ENCODE measurements around the gene D2HGDH. TPM values are rescaled to one million over a fixed set of nuclear protein-coding genes. Genes with fewer than 3 reads are reported as not detected.
A peak's percentile ranks its signal among the peaks of the same experiment; 100 is the strongest.

D2HGDH gene
- total and polyA plus RNA-seq, 2 of the 8 experiments (the other 6 are each of a cell fraction or from before 2014, with no cell fraction given): 3.4 to 8.1 TPM

GRCh38 chr2:241808051-241808720 is 73.8 kb downstream of the D2HGDH start:
- no peak overlapping the region; the same call in 1 of the 2 replicates for H2BK15ac ChIP-seq (ENCODE audit: low read length)
- peak overlapping the region; percentile 38 for H2BK120ac ChIP-seq (replicated peaks; ENCODE audit: low read depth, low read length)
- no peaks in the 10 kb centered on the region for H3K9me3 ChIP-seq (ENCODE audit: insufficient read depth in 2 of 2, low read depth in 1 of 2, low read length in 1 of 2)
- peaks cover 4 to 19% (median 10%) of the 10 kb centered on the region in 4 experiments for H3K4me1 ChIP-seq (replicated peaks in 1 of 4; ENCODE audit: control insufficient read depth in 3 of 4, insufficient read depth in 4 of 4, low read length in 3 of 4)
- no peak overlapping the region; the same call in 1 of the 2 replicates for H3K18ac ChIP-seq (ENCODE audit: extremely low read depth, low read length)
- 0 out of 2 replicates have a peak, but pooled peaks cover 2% of the 10 kb centered on the region for H3K23me2 ChIP-seq (ENCODE audit: low read depth, low read length)
- no peak overlapping the region; the same call in 1 of the 2 replicates for H2AFZ ChIP-seq (ENCODE audit: low read length)
- no peak for FAIRE-seq
- no peak overlapping the region for H2AK5ac ChIP-seq (ENCODE audit: low read depth, low read length)
- H3K56ac ChIP-seq (replicated peaks; ENCODE audit: insufficient read length, low read depth, low read length): no peak overlapping the region
- peak overlapping the region; percentile 92; the same call in 1 of the 2 replicates for H2BK20ac ChIP-seq (ENCODE audit: low read length)
- H4K20me1 ChIP-seq (replicated peaks in 1 of 2; ENCODE audit: control insufficient read depth in 1 of 2, insufficient read depth in 2 of 2, low read length in 2 of 2): no peaks in the 10 kb centered on the region
- H3K36me3 ChIP-seq (ENCODE audit: control insufficient read depth in 2 of 4, insufficient read depth in 4 of 4, low read length in 3 of 4): no peaks in the 10 kb centered on the region
- no peaks in the 10 kb centered on the region for H3K79me1 ChIP-seq (ENCODE audit: low read depth, low read length)
- no peak overlapping the region for H3K27ac ChIP-seq (ENCODE audit: low read depth, low read length)
- WGBS, 2 experiments (ENCODE audit: extremely low coverage in 1 of 2, insufficient coverage in 1 of 2, insufficient read length in 1 of 2, insufficient replicate concordance in 2 of 2, low coverage in 1 of 2, low lambda C conversion rate in 2 of 2, missing lambda C conversion rate in 1 of 2): 45% methylated on average over 16 of the region's 17 CpGs; no CpG with 5 or more reads in 1 of the 2 experiments
- no peak overlapping the region for H3K14ac ChIP-seq (ENCODE audit: insufficient read length)
- no peak overlapping the region for H4K5ac ChIP-seq (ENCODE audit: insufficient read length, low read depth, low read length)
- no peak overlapping the region for H4K8ac ChIP-seq (ENCODE audit: extremely low read depth, insufficient read depth, low read length)
- peaks cover 0 to 16% (median 5%) of the 10 kb centered on the region in 4 experiments; a peak in 5 of 7 replicates for H3K27me3 ChIP-seq (replicated peaks in 1 of 4; ENCODE audit: control insufficient read depth in 3 of 4, extremely low read depth in 1 of 4, insufficient read depth in 3 of 4, low read length in 3 of 4)
- no peak overlapping the region; a peak in 1 of 4 replicates for H3K4me2 ChIP-seq (ENCODE audit: insufficient read depth in 1 of 2, low read depth in 2 of 2, low read length in 2 of 2)
- no peaks in the 10 kb centered on the region for H3K79me2 ChIP-seq (ENCODE audit: control insufficient read depth in 1 of 2, insufficient read depth in 2 of 2, low read length in 2 of 2)
- no peak overlapping the region for H3K9ac ChIP-seq (replicated peaks in 1 of 4; ENCODE audit: extremely low read depth in 1 of 4, low read depth in 3 of 4, low read length in 3 of 4)
- H3K4ac ChIP-seq (replicated peaks; ENCODE audit: insufficient read length, low read depth, low read length): no peak overlapping the region
- H2BK5ac ChIP-seq (ENCODE audit: low read depth, low read length): 0 out of 2 replicates have a peak overlapping the region, but pooled peaks have one; percentile 7
- peak overlapping the region; percentile 54 for H4K91ac ChIP-seq (replicated peaks; ENCODE audit: insufficient read length, low read length)
- 0 out of 2 replicates have a peak, but pooled peaks have one; percentile 23 for TF ChIP-seq E2F6 (IDR thresholded peaks at IDR 0.05)
- TF ChIP-seq POLR2A (IDR thresholded peaks at IDR 0.05; ENCODE audit: control extremely low read depth in 1 of 2, low read depth in 2 of 2, low read length in 2 of 2): no peak
- peak; percentile 43; the same call in 1 of the 2 replicates for TF ChIP-seq MAX (IDR thresholded peaks at IDR 0.05)
- DNase-seq (ENCODE audit: low read depth in 1 of 2, low spot score in 2 of 2): peak in 1 of 2 experiments; percentile 53
- POLR2A ChIA-PET (ENCODE audit: partially characterized antibody): interaction anchor here (0.6 to 1.1 kb wide), 3 partner anchors 16 to 82 kb away, joined by 3 to 5 read pairs (median 4); no protein-coding TSS in a partner anchor
- CTCF ChIA-PET (ENCODE audit: partially characterized antibody): interaction anchor here (0.8 to 1.4 kb wide), 3 partner anchors 34 to 70 kb away, joined by 3 to 10 read pairs (median 5); no protein-coding TSS in a partner anchor
- H3K23ac ChIP-seq (ENCODE audit: insufficient read length): no peak overlapping the region
- H3K4me3 ChIP-seq (ENCODE audit: extremely low read depth in 1 of 4, insufficient read depth in 2 of 4, low read depth in 3 of 4, low read length in 4 of 4): no peak overlapping the region
- H2BK12ac ChIP-seq (ENCODE audit: low read depth, low read length): peak overlapping the region; percentile 81; the same call in 1 of the 2 replicates
